Measurements from ENCODE around the gene CCDC61.

Gene CCDC61

DNA sequence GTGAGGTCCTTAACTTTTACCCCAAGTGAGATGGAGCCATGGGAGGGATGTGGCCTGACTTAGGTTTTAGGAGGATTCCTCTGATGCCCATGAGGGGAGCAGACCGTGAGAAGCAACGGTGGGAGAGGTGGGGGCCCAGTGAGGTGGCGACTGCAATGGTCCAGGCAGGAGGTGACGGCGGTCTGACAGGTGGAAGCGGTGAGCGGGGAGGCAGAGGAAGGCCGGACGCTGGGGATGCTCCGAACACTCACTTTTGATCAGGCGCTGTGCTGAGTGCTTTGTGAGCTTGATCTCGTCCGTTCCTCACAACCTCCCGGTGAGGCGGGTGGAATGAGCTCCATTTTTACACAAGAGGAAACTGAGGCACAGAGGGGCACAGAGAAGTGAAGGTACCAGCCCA, 33.2 kb upstream of the CCDC61 start:
- WGBS, 2 donors (ENCODE audit: extremely low coverage in 2 of 2, insufficient read length in 2 of 2, insufficient replicate concordance in 1 of 2) = no CpG with 5 or more reads among the region's 15 CpGs
- Histone ChIP-seq H3K4ac (ENCODE audit: low read length) (no peak overlapping the region), H2BK15ac (ENCODE audit: low read length) (no peak overlapping the region), H2BK12ac (ENCODE audit: low read length) (no peak overlapping the region), H3K23ac (ENCODE audit: low read depth, low read length, poor library complexity) (peak overlapping the region; percentile 59), H3K36me3 (replicated peaks in 1 of 2; ENCODE audit: control insufficient read depth in 2 of 2, insufficient read depth in 2 of 2, low read length in 2 of 2) (peaks cover 25 to 62% of the 10 kb centered on the region in 2 donors), H3K27me3 (ENCODE audit: control insufficient read depth in 3 of 3, insufficient read depth in 3 of 3, low read depth in 1 of 3, low read length in 3 of 3) (peaks cover 0 to 2% (median 0%) of the 10 kb centered on the region in 3 experiments), H4K8ac (ENCODE audit: low read depth, low read length) (no peak overlapping the region), H2BK120ac (ENCODE audit: low read depth, low read length) (no peak overlapping the region), H4K91ac (ENCODE audit: low read depth, low read length, poor library complexity) (no peak overlapping the region), H3K9ac (ENCODE audit: low read depth, low read length, poor library complexity) (no peak overlapping the region), H3K4me2 (ENCODE audit: insufficient read depth, low read length, poor library complexity, severe bottlenecking) (no peak overlapping the region), H3K9me3 (replicated peaks in 1 of 2; ENCODE audit: control insufficient read depth in 2 of 2, insufficient read depth in 1 of 2, low read depth in 1 of 2, low read length in 2 of 2) (peaks cover 0 to 5% of the 10 kb centered on the region in 2 donors), H3K18ac (ENCODE audit: low read length) (no peak overlapping the region), H2AFZ (ENCODE audit: low read length) (no peak overlapping the region), H2BK5ac (ENCODE audit: low read length) (peak overlapping the region; percentile 35), H3K27ac (replicated peaks; ENCODE audit: low read length) (no peak overlapping the region), H3K4me3 (ENCODE audit: low read length in 2 of 2) (no peak overlapping the region), H3K4me1 (ENCODE audit: control insufficient read depth in 2 of 2, insufficient read depth in 1 of 2, low read depth in 1 of 2, low read length in 2 of 2) (peaks cover 2 to 13% of the 10 kb centered on the region in 2 donors), H3K14ac (ENCODE audit: low read length) (no peak overlapping the region), H3K79me1 (ENCODE audit: low read depth, low read length) (peaks cover 2% of the 10 kb centered on the region), H2AK5ac (ENCODE audit: low read depth, low read length) (no peak overlapping the region)
- no peak for DNase-seq (ENCODE audit: low spot score)

DNA sequence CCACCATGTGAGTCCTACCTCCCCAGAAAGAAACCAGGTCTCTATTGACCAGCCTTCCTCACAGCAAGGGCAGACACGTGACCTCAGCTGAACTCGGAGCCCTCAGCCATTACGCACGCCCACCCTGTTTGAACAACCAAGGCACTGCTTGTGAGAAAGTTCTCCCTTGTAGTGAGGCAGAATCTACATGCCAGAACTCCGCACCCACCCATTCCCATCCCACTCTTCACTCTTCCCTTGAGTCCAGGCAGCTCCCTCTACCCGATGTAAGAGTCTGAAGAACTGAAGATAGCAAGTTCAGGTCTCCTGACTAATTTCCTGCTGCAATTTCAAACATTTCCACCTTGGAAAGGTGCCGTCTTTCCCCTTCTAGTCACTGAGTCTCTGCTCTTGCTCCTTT, 28.0 kb upstream of the CCDC61 start:
- Histone ChIP-seq H2BK15ac (ENCODE audit: low read length) (no peak overlapping the region), H3K27ac (replicated peaks; ENCODE audit: low read length) (no peak overlapping the region), H2AFZ (ENCODE audit: low read length) (no peak overlapping the region), H3K4me1 (ENCODE audit: control insufficient read depth in 2 of 2, insufficient read depth in 1 of 2, low read depth in 1 of 2, low read length in 2 of 2) (peaks cover 4 to 5% of the 10 kb centered on the region in 2 donors), H2BK12ac (ENCODE audit: low read length) (no peak overlapping the region), H2BK5ac (ENCODE audit: low read length) (no peak overlapping the region), H3K9ac (ENCODE audit: low read depth, low read length, poor library complexity) (no peak overlapping the region), H3K18ac (ENCODE audit: low read length) (no peak overlapping the region), H4K91ac (ENCODE audit: low read depth, low read length, poor library complexity) (no peak overlapping the region), H2BK120ac (ENCODE audit: low read depth, low read length) (no peak overlapping the region), H2AK5ac (ENCODE audit: low read depth, low read length) (no peak overlapping the region), H3K4me3 (ENCODE audit: low read length in 2 of 2) (no peak overlapping the region), H3K27me3 (ENCODE audit: control insufficient read depth in 3 of 3, insufficient read depth in 3 of 3, low read depth in 1 of 3, low read length in 3 of 3) (no peaks in the 10 kb centered on the region), H3K36me3 (replicated peaks in 1 of 2; ENCODE audit: control insufficient read depth in 2 of 2, insufficient read depth in 2 of 2, low read length in 2 of 2) (peaks cover 6 to 64% of the 10 kb centered on the region in 2 donors), H3K4ac (ENCODE audit: low read length) (no peak overlapping the region), H4K8ac (ENCODE audit: low read depth, low read length) (no peak overlapping the region), H3K9me3 (replicated peaks in 1 of 2; ENCODE audit: control insufficient read depth in 2 of 2, insufficient read depth in 1 of 2, low read depth in 1 of 2, low read length in 2 of 2) (no peaks in the 10 kb centered on the region), H3K4me2 (ENCODE audit: insufficient read depth, low read length, poor library complexity, severe bottlenecking) (no peak overlapping the region), H3K79me1 (ENCODE audit: low read depth, low read length) (peaks cover 2% of the 10 kb centered on the region), H3K23ac (ENCODE audit: low read depth, low read length, poor library complexity) (no peak overlapping the region), H3K14ac (ENCODE audit: low read length) (no peak overlapping the region)
- no CpG with 5 or more reads among the region's 7 CpGs for whole genome bisulfite sequencing, 2 donors (ENCODE audit: extremely low coverage in 2 of 2, insufficient read length in 2 of 2, insufficient replicate concordance in 1 of 2)
- no peak for DNase-seq (ENCODE audit: low spot score)

DNA sequence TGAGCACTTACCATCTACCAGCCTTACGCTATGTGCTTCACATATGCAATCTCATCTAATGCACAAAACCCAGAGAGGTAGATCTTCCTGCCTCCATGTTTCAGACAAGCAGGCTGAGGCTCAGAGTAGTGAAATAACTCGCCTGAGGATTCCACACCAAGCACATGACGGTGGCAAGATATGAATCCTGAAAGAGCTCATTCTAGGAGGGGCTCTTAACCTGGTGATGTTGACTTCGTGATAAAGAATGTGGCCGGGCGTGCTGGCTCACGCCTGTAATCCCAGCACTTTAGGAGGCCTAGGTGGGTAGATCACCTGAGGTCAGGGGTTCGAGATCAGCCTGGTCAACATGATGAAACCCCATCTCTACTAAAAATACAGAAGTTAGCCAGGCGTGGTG, 26.6 kb upstream of the CCDC61 start:
- H3K36me3 ChIP-seq (replicated peaks in 1 of 2; ENCODE audit: control insufficient read depth in 2 of 2, insufficient read depth in 2 of 2, low read length in 2 of 2) = peaks cover 5 to 61% of the 10 kb centered on the region in 2 donors
- H3K27ac ChIP-seq (replicated peaks; ENCODE audit: low read length) = no peak overlapping the region
- no peak for DNase-seq (ENCODE audit: low spot score)
- no peak overlapping the region for H2BK12ac ChIP-seq (ENCODE audit: low read length)
- H2BK120ac ChIP-seq (ENCODE audit: low read depth, low read length) = no peak overlapping the region
- no peak overlapping the region for H2BK15ac ChIP-seq (ENCODE audit: low read length)
- no peak overlapping the region for H3K4ac ChIP-seq (ENCODE audit: low read length)
- H4K91ac ChIP-seq (ENCODE audit: low read depth, low read length, poor library complexity) = no peak overlapping the region
- H2BK5ac ChIP-seq (ENCODE audit: low read length) = no peak overlapping the region
- no peak overlapping the region for H3K4me3 ChIP-seq (ENCODE audit: low read length in 2 of 2)
- WGBS, 2 donors (ENCODE audit: extremely low coverage in 2 of 2, insufficient read length in 2 of 2, insufficient replicate concordance in 1 of 2) = no CpG with 5 or more reads among the region's 9 CpGs
- H3K4me2 ChIP-seq (ENCODE audit: insufficient read depth, low read length, poor library complexity, severe bottlenecking) = no peak overlapping the region
- no peaks in the 10 kb centered on the region for H3K9me3 ChIP-seq (replicated peaks in 1 of 2; ENCODE audit: control insufficient read depth in 2 of 2, insufficient read depth in 1 of 2, low read depth in 1 of 2, low read length in 2 of 2)
- peaks cover 8 to 9% of the 10 kb centered on the region in 2 donors for H3K4me1 ChIP-seq (ENCODE audit: control insufficient read depth in 2 of 2, insufficient read depth in 1 of 2, low read depth in 1 of 2, low read length in 2 of 2)
- H2AFZ ChIP-seq (ENCODE audit: low read length) = no peak overlapping the region
- no peak overlapping the region for H3K14ac ChIP-seq (ENCODE audit: low read length)
- no peak overlapping the region for H3K23ac ChIP-seq (ENCODE audit: low read depth, low read length, poor library complexity)
- H3K27me3 ChIP-seq (ENCODE audit: control insufficient read depth in 3 of 3, insufficient read depth in 3 of 3, low read depth in 1 of 3, low read length in 3 of 3) = no peaks in the 10 kb centered on the region
- no peak overlapping the region for H3K18ac ChIP-seq (ENCODE audit: low read length)
- no peak overlapping the region for H2AK5ac ChIP-seq (ENCODE audit: low read depth, low read length)
- H3K9ac ChIP-seq (ENCODE audit: low read depth, low read length, poor library complexity) = no peak overlapping the region
- H3K79me1 ChIP-seq (ENCODE audit: low read depth, low read length) = peaks cover 2% of the 10 kb centered on the region
- H4K8ac ChIP-seq (ENCODE audit: low read depth, low read length) = no peak overlapping the region

DNA sequence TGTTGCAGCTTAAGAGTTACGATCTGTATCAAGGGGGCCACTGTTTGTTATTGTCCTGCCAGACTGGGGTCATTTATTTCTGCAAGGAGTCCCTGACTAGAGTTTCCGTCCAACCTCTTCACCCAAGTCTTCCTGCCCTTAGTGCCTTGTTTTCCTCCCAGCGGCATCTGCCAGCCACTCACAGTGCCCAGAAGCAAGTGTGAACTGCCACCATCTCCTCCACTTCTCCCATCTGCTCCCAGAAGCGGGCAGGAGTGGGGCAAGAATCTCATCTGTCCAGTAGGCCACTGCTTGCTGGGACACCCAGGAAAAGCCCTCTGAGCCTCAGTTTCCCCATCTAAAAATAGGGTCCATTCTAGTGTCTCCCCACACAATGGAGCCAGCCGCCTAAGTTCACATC, 25.6 kb upstream of the CCDC61 start:
- Histone ChIP-seq H2AK5ac (ENCODE audit: low read depth, low read length) (no peak overlapping the region), H3K9me3 (replicated peaks in 1 of 2; ENCODE audit: control insufficient read depth in 2 of 2, insufficient read depth in 1 of 2, low read depth in 1 of 2, low read length in 2 of 2) (no peaks in the 10 kb centered on the region), H3K23ac (ENCODE audit: low read depth, low read length, poor library complexity) (no peak overlapping the region), H3K79me1 (ENCODE audit: low read depth, low read length) (peaks cover 2% of the 10 kb centered on the region), H3K27me3 (ENCODE audit: control insufficient read depth in 3 of 3, insufficient read depth in 3 of 3, low read depth in 1 of 3, low read length in 3 of 3) (no peaks in the 10 kb centered on the region), H2BK12ac (ENCODE audit: low read length) (no peak overlapping the region), H2AFZ (ENCODE audit: low read length) (no peak overlapping the region), H3K36me3 (replicated peaks in 1 of 2; ENCODE audit: control insufficient read depth in 2 of 2, insufficient read depth in 2 of 2, low read length in 2 of 2) (peaks cover 3 to 55% of the 10 kb centered on the region in 2 donors), H3K4me1 (ENCODE audit: control insufficient read depth in 2 of 2, insufficient read depth in 1 of 2, low read depth in 1 of 2, low read length in 2 of 2) (peaks cover 8 to 11% of the 10 kb centered on the region in 2 donors), H3K27ac (replicated peaks; ENCODE audit: low read length) (no peak overlapping the region), H3K9ac (ENCODE audit: low read depth, low read length, poor library complexity) (no peak overlapping the region), H2BK120ac (ENCODE audit: low read depth, low read length) (no peak overlapping the region), H3K4me3 (ENCODE audit: low read length in 2 of 2) (no peak overlapping the region), H3K18ac (ENCODE audit: low read length) (no peak overlapping the region), H3K14ac (ENCODE audit: low read length) (no peak overlapping the region), H2BK15ac (ENCODE audit: low read length) (no peak overlapping the region), H2BK5ac (ENCODE audit: low read length) (no peak overlapping the region), H4K91ac (ENCODE audit: low read depth, low read length, poor library complexity) (no peak overlapping the region), H3K4ac (ENCODE audit: low read length) (no peak overlapping the region), H4K8ac (ENCODE audit: low read depth, low read length) (no peak overlapping the region), H3K4me2 (ENCODE audit: insufficient read depth, low read length, poor library complexity, severe bottlenecking) (no peak overlapping the region)
- no CpG with 5 or more reads among the region's 5 CpGs for WGBS, 2 donors (ENCODE audit: extremely low coverage in 2 of 2, insufficient read length in 2 of 2, insufficient replicate concordance in 1 of 2)
- DNase-seq (ENCODE audit: low spot score) = no peak
